Aorta (tissue), 5 donors: Measurements from ENCODE around the gene ZSCAN23. TPM values are rescaled to one million over a fixed set of nuclear protein-coding genes. Genes with fewer than 3 reads are reported as not detected.
"Not testable (repeated sequence)": the region's sequence is repeated elsewhere in the genome, so short reads cannot be mapped to it uniquely, and the experiment has no call there.

ENCODE experiments used
- ATAC-seq: fragments of 200-7000 bp; cut with Tn5 transposase; one replicate; pipeline ENCODE4 v1.9.1; 2022; ENCODE audit warnings: moderate library complexity; ENCODE audit not compliant: low FRiP score
- DNase-seq, 2 donors: peaks; one replicate each; pipeline ENCODE4 v3.0.0-alpha.2; 2020
- H3K27ac ChIP-seq, 2 donors: one replicate each; pipeline ENCODE4 v1.5.1; 2013; ENCODE audit warnings: low read length in 2 of 2, mild to moderate bottlenecking in 2 of 2, moderate library complexity in 2 of 2, control low read depth in 1 of 2, inconsistent platforms in 1 of 2, low read depth in 1 of 2
- H3K27me3 ChIP-seq, 2 donors: one replicate each; pipeline ENCODE4 v1.6.1; 2013; ENCODE audit warnings: control low read depth in 1 of 2, low read length in 1 of 2, mild to moderate bottlenecking in 1 of 2, moderate library complexity in 1 of 2; ENCODE audit not compliant: insufficient read depth in 2 of 2, control insufficient read depth in 1 of 2
- H3K36me3 ChIP-seq, 2 donors: one replicate each; pipeline ENCODE4 v1.6.1; 2013; ENCODE audit warnings: control low read depth in 1 of 2, low read length in 1 of 2, mild to moderate bottlenecking in 1 of 2; ENCODE audit not compliant: insufficient read depth in 2 of 2, control insufficient read depth in 1 of 2
- H3K4me1 ChIP-seq, 2 donors: one replicate each; pipeline ENCODE4 v1.6.1; 2013; ENCODE audit warnings: low read length in 2 of 2, control low read depth in 1 of 2, mild to moderate bottlenecking in 1 of 2, moderate library complexity in 1 of 2; ENCODE audit not compliant: insufficient read depth in 2 of 2, control insufficient read depth in 1 of 2
- H3K4me3 ChIP-seq, 2 donors: one replicate each; pipeline ENCODE4 v1.5.1; 2013; ENCODE audit warnings: low read length in 2 of 2, control low read depth in 1 of 2, mild to moderate bottlenecking in 1 of 2
- H3K9me3 ChIP-seq: one replicate; pipeline ENCODE4 v1.6.1; 2013; ENCODE audit warnings: mild to moderate bottlenecking, low read length; ENCODE audit not compliant: control insufficient read depth
- WGBS, 2 donors: extraction: QIAGEN DNeasy Blood & Tissue Kit; methylation state at CpG; one replicate each; pipeline ENCODE4 v1.1.7; 2013; 5-methylcytosine and 5-hydroxymethylcytosine counted together
- intact Hi-C, 2 donors: fragments of 100-400 bp; cut with DNase I; formaldehyde crosslinking; loops; one replicate each; pipeline versions ENCODE4 v1.14.2 to v1.15.0; 2022
- polyA plus RNA-seq, 2 donors: library from polyadenylated mRNA; stranded (reverse); fragments of 200-250 nt; gene quantifications; one replicate each; pipeline ENCODE4 v1.2.3, GENCODE V29; 2013
- total RNA-seq, 2 donors: library from RNA; stranded (reverse); fragmentation: NEBNext Ultra II Directional; extraction: Animal tissue kit (Norgen Biotek cat#: 25700); gene quantifications; one replicate each; pipeline ENCODE4 v1.2.1, GENCODE V29; 2021
- donor health status: healthy with polysubstance abuse.
- donor health status: Bipolar disorder and iron deficiency.
- donor health status: DM: no; HTN: no; CAD: no.
- donor health status: DM: no; HTN: no; CAD: no.
- donor health status: DM: yes; HTN: yes; CAD: no.

ZSCAN23 gene
- total and polyA plus RNA-seq, 4 donors: 0.82 to 4.5 (median 2.2) TPM

DNA sequence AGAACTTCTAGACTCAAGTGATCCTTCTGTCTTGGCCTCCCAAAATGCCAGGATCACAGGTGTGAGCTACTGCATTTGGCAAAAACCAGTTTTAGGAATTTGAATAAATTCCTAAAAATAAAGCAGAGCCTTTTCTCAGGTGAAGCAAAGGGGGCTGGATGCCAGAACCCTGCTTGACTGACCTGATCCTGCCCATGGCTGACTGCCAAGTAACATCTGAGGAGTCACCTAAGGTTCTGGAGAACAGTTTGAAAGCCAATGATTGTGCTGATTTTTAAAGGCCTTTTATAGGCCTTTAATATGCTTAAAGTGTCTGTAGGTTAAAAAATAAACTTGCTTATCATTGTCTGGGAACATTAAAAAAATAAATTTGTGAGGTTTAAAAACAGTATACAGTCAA is 29.6 kb downstream of the ZSCAN23 start:
- H3K36me3 ChIP-seq: no peaks in the 10 kb centered on the region
- H3K27me3 ChIP-seq: no peaks in the 10 kb centered on the region
- peaks cover 2% of the 10 kb centered on the region for H3K9me3 ChIP-seq
- no peak for ATAC-seq
- no peaks in the 10 kb centered on the region for H3K4me1 ChIP-seq
- intact Hi-C loops: no loop called here
- H3K27ac ChIP-seq: no peak overlapping the region
- no peak overlapping the region for H3K4me3 ChIP-seq
- DNase-seq: no peak

- peaks cover 2% of the 10 kb centered on the region for H3K9me3 ChIP-seq
- no peaks in the 10 kb centered on the region for H3K27me3 ChIP-seq
- DNase-seq (no peak), ATAC-seq (no peak)
- intact Hi-C loops: no loop called here
- H3K4me1 ChIP-seq: no peaks in the 10 kb centered on the region
- H3K36me3 ChIP-seq: no peaks in the 10 kb centered on the region
- no peak overlapping the region for H3K27ac ChIP-seq
- 98% methylated on average over 2 of the region's 2 CpGs for WGBS, 2 donors
- no peak overlapping the region for H3K4me3 ChIP-seq
Measured at GRCh38 chr6:28410767-28411166, 32.5 kb downstream of the ZSCAN23 start.

GRCh38 chr6:28408076-28408802 is 35.1 kb downstream of the ZSCAN23 start:
- no peak overlapping the region for H3K27ac ChIP-seq
- H3K4me3 ChIP-seq: no peak overlapping the region
- 88 to 91% methylated on average over 5 of the region's 5 CpGs for WGBS, 2 donors
- ATAC-seq: no peak
- H3K4me1 ChIP-seq: no peaks in the 10 kb centered on the region
- H3K27me3 ChIP-seq: no peaks in the 10 kb centered on the region
- no peak for DNase-seq
- H3K9me3 ChIP-seq: no peaks in the 10 kb centered on the region
- intact Hi-C loops: no loop called here
- no peaks in the 10 kb centered on the region for H3K36me3 ChIP-seq

DNA sequence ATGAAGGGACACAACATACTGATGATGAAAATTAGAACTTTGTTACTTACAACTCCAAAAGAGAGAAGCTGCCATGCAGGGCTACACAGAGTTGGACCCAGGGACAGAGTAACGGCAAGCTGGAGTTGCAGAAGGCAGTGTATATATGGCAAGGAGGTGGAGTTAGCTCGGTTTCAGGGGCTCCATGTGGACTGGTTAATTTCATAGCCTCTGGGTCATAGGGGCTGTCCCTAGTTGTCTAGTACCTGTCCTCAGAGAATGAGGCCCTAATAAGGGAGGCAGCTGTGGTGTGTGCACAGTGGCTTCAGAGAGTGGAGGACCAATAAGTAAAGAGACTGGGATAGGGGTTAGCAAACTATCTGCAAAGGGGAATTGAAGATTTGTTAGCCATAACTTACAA is 35.9 kb downstream of the ZSCAN23 start:
- H3K36me3 ChIP-seq: no peaks in the 10 kb centered on the region
- no peak overlapping the region for H3K27ac ChIP-seq
- DNase-seq (no peak), ATAC-seq (no peak)
- no peaks in the 10 kb centered on the region for H3K9me3 ChIP-seq
- WGBS, 2 donors: 55 to 56% methylated on average over 2 of the region's 2 CpGs
- no peaks in the 10 kb centered on the region for H3K27me3 ChIP-seq
- intact Hi-C loops: no loop called here
- H3K4me1 ChIP-seq: no peaks in the 10 kb centered on the region
- H3K4me3 ChIP-seq: no peak overlapping the region

DNA sequence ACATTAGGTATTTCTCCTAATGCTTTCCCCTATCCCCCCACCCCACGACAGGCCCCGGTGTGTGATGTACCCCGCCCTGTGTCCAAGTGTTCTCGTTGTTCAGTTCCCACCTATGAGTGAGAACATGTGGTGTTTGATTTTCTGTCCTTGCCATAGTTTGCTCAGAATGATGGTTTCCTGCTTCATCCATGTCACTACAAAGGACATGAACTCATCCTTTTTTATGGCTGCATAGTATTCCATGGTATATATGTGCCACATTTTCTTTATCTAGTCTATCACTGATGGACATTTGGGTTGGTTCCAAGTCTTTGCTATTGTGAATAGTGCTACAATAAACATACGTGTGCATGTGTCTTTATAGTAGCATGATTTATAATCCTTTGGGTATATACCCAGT is 39.4 kb downstream of the ZSCAN23 start:
- intact Hi-C loops, H3K27me3 ChIP-seq, H3K36me3 ChIP-seq, H3K4me3 ChIP-seq, ATAC-seq, H3K9me3 ChIP-seq, H3K4me1 ChIP-seq, H3K27ac ChIP-seq, DNase-seq: not testable (repeated sequence)
- 70 to 77% methylated on average over 5 of the region's 5 CpGs for WGBS, 2 donors

GRCh38 chr6:28402197-28402596 is 41.1 kb downstream of the ZSCAN23 start:
- no peak for DNase-seq
- Histone ChIP-seq H3K27me3 (no peaks in the 10 kb centered on the region), H3K27ac (no peak overlapping the region), H3K4me3 (no peak overlapping the region), H3K9me3 (no peaks in the 10 kb centered on the region), H3K36me3 (no peaks in the 10 kb centered on the region), H3K4me1 (no peaks in the 10 kb centered on the region)
- intact Hi-C loops: no loop called here
- ATAC-seq: no peak
- 64 to 66% methylated on average over 2 of the region's 2 CpGs for WGBS, 2 donors

- H3K9me3 ChIP-seq: no peaks in the 10 kb centered on the region
- H3K27me3 ChIP-seq: no peaks in the 10 kb centered on the region
- ATAC-seq (no peak), DNase-seq (no peak)
- peaks cover 0 to 3% of the 10 kb centered on the region in 2 donors for H3K4me1 ChIP-seq
- WGBS, 2 donors: 46 to 59% methylated on average over 1 of the region's 1 CpG
- no peak overlapping the region for H3K27ac ChIP-seq
- intact Hi-C loops: no loop called here
- no peak overlapping the region for H3K4me3 ChIP-seq
- H3K36me3 ChIP-seq: no peaks in the 10 kb centered on the region
Measured at GRCh38 chr6:28401172-28401571, 42.1 kb downstream of the ZSCAN23 start.

GRCh38 chr6:28400122-28400451 is 43.2 kb downstream of the ZSCAN23 start:
- intact Hi-C loops: no loop called here
- Histone ChIP-seq H3K4me1 (peaks cover 0 to 3% of the 10 kb centered on the region in 2 donors), H3K27ac (no peak overlapping the region), H3K9me3 (no peaks in the 10 kb centered on the region), H3K4me3 (peak overlapping the region; percentile 59 to 91), H3K27me3 (no peaks in the 10 kb centered on the region), H3K36me3 (no peaks in the 10 kb centered on the region)
- 28 to 29% methylated on average over 8 of the region's 8 CpGs for WGBS, 2 donors
- DNase-seq (no peak), ATAC-seq (no peak)

GRCh38 chr6:28399350-28400121 is 43.8 kb downstream of the ZSCAN23 start, which contains the start of gene ZSCAN12:
Gene ZSCAN12 (minus strand): TSS chr6:28399747. CDS start chr6:28398405, 1,342 bp downstream.
- H3K36me3 ChIP-seq: no peaks in the 10 kb centered on the region
- H3K4me3 ChIP-seq: peak within 1 kb of the TSS; percentile 59 to 91
- ATAC-seq (peak; percentile 95), DNase-seq (peak; percentile 90 to 94)
- intact Hi-C loops: no loop called here
- no peaks in the 10 kb centered on the region for H3K9me3 ChIP-seq
- no peaks in the 10 kb centered on the region for H3K27me3 ChIP-seq
- H3K27ac ChIP-seq: no peak within 1 kb of the TSS
- 1% methylated on average over 40 to 49 of the region's 49 CpGs for WGBS, 2 donors
- peaks cover 0 to 3% of the 10 kb centered on the region in 2 donors for H3K4me1 ChIP-seq
